Measurements from ENCODE around the gene FIBCD1. TPM values are rescaled to one million over a fixed set of nuclear protein-coding genes. Genes with fewer than 3 reads are reported as not detected.
A peak's percentile ranks its signal among the peaks of the same experiment; 100 is the strongest.

The FIBCD1 gene
- polyA plus RNA-seq, 1 of the 3 experiments (the other 2 are of a cell fraction) = 1.3 TPM

GRCh38 chr9:130908146-130908877 is 30.7 kb downstream of the FIBCD1 start:
- Histone ChIP-seq H4K20me1 (ENCODE audit: insufficient read depth) (no peaks in the 10 kb centered on the region), H2AFZ (ENCODE audit: low read depth) (no peak overlapping the region), H3K9ac (no peak overlapping the region), H3K27me3 (ENCODE audit: insufficient read depth) (no peaks in the 10 kb centered on the region), H3K79me2 (ENCODE audit: insufficient read depth) (no peaks in the 10 kb centered on the region), H3K27ac (ENCODE audit: low read depth in 2 of 2, low read length in 1 of 2) (no peak overlapping the region), H3K4me3 (ENCODE audit: low read depth in 2 of 2, low read length in 1 of 2) (no peak overlapping the region), H3K4me1 (ENCODE audit: control insufficient read depth in 1 of 2, insufficient read depth in 2 of 2, low read depth in 1 of 2, low read length in 1 of 2) (peaks cover 0 to 3% of the 10 kb centered on the region in 2 experiments; a peak in 1 of 4 replicates), H3K4me2 (no peak overlapping the region), H3K9me3 (no peaks in the 10 kb centered on the region), H3F3A (replicated peaks; ENCODE audit: insufficient read depth) (no peaks in the 10 kb centered on the region), H3K9me2 (no peaks in the 10 kb centered on the region), H3K36me3 (replicated peaks in 1 of 2; ENCODE audit: control insufficient read depth in 1 of 2, insufficient read depth in 2 of 2, low read length in 1 of 2) (no peaks in the 10 kb centered on the region)
- ChIA-PET CTCF (interaction anchor here (0.9 to 2.4 kb wide), 8 partner anchors 13 to 138 kb away, joined by 3 to 10 read pairs (median 4); no protein-coding TSS in a partner anchor), POLR2A (no interaction called here)
- 63% methylated on average over 11 of the region's 22 CpGs for WGBS (ENCODE audit: low lambda C conversion rate)
- DNase-seq = peak; percentile 75
- TF ChIP-seq FOSL2 (IDR thresholded peaks at IDR 0.05; ENCODE audit: borderline replicate concordance, low read depth) (no peak), NRF1 (IDR thresholded peaks at IDR 0.05; ENCODE audit: low read depth, low read length) (no peak), FOXJ3 (CRISPR knock-in tag; IDR thresholded peaks at IDR 0.05) (no peak), ELF1 (IDR thresholded peaks at IDR 0.05) (no peak), MXI1 (IDR thresholded peaks at IDR 0.05; ENCODE audit: low read depth, low read length) (no peak), IRF3 (IDR thresholded peaks at IDR 0.05; ENCODE audit: low read depth, low read length) (no peak), REST (IDR thresholded peaks at IDR 0.05; ENCODE audit: low read depth, low read length) (no peak), ZBTB33 (IDR thresholded peaks at IDR 0.05; ENCODE audit: borderline replicate concordance, low read depth) (no peak), SIN3A (IDR thresholded peaks at IDR 0.05; ENCODE audit: borderline replicate concordance, low read depth, low read length) (no peak), GATA2 (CRISPR knock-in tag; IDR thresholded peaks at IDR 0.05) (peak; percentile 55), TEAD4 (IDR thresholded peaks at IDR 0.05; ENCODE audit: borderline replicate concordance, insufficient read depth) (no peak), MEF2A (IDR thresholded peaks at IDR 0.05; ENCODE audit: borderline replicate concordance, low read depth) (no peak), RCOR1 (IDR thresholded peaks at IDR 0.05; ENCODE audit: low read length) (peak; percentile 83; the same call in 1 of the 2 replicates), TAF1 (IDR thresholded peaks at IDR 0.05; ENCODE audit: borderline replicate concordance, low read depth, low read length) (no peak)
- TF ChIP-seq, protein P1, sequence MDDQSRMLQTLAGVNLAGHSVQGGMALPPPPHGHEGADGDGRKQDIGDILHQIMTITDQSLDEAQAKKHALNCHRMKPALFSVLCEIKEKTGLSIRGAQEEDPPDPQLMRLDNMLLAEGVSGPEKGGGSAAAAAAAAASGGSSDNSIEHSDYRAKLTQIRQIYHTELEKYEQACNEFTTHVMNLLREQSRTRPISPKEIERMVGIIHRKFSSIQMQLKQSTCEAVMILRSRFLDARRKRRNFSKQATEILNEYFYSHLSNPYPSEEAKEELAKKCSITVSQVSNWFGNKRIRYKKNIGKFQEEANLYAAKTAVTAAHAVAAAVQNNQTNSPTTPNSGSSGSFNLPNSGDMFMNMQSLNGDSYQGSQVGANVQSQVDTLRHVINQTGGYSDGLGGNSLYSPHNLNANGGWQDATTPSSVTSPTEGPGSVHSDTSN (IDR thresholded peaks at IDR 0.05) = no peak
